Natural killer cell treated with Interleukin-12 subunit alpha and Interleukin-12 subunit beta and Interleukin-15 and Interleukin-18, amount 100 ng/mL, for 72 hours (primary cell): Measurements from ENCODE around the gene ADM5. TPM values are rescaled to one million over a fixed set of nuclear protein-coding genes. Genes with fewer than 3 reads are reported as not detected.
A peak's percentile ranks its signal among the peaks of the same experiment; 100 is the strongest.
"Not testable (repeated sequence)": the region's sequence is repeated elsewhere in the genome, so short reads cannot be mapped to it uniquely, and the experiment has no call there.

ENCODE experiments used
- ATAC-seq, 2 donors: fragments of 150-1000 bp; cut with Tn5 transposase in 1 of 2; sonication (Bioruptor Pico), chemical (Tn5 transposase) in 1 of 2; 2 replicates each; pipeline ENCODE4 v1.10.0; 2021
- DNase-seq: peaks from one replicate; pipeline ENCODE4 v3.0.0; 2022; ENCODE audit warnings: low spot score
- H3K27ac Mint-ChIP-seq, 2 donors: 1 replicate in 1 of 2; 2 replicates in 1 of 2; pipeline ENCODE4 v1.8.0; 2022; ENCODE audit warnings: mixed read lengths in 2 of 2, mild to moderate bottlenecking in 1 of 2, moderate library complexity in 1 of 2
- H3K27me3 Mint-ChIP-seq, 2 donors: 1 replicate in 1 of 2; 2 replicates in 1 of 2; pipeline ENCODE4 v1.8.0; 2022; ENCODE audit warnings: mixed read lengths in 2 of 2
- H3K36me3 Mint-ChIP-seq: one replicate; pipeline ENCODE4 v1.8.0; 2022; ENCODE audit warnings: mixed read lengths
- H3K4me1 Mint-ChIP-seq, 2 donors: 1 replicate in 1 of 2; 2 replicates in 1 of 2; pipeline ENCODE4 v1.8.0; 2022; ENCODE audit warnings: low read depth in 2 of 2, mixed read lengths in 2 of 2, mild to moderate bottlenecking in 1 of 2
- H3K4me3 Mint-ChIP-seq: one replicate; pipeline ENCODE4 v1.8.0; 2022; ENCODE audit warnings: mixed read lengths
- H3K9me3 Mint-ChIP-seq: 2 replicates; pipeline ENCODE4 v1.8.0; 2022; ENCODE audit warnings: mixed read lengths
- total RNA-seq, 2 donors: library from RNA; stranded (reverse); gene quantifications; one replicate each; pipeline ENCODE4 v1.2.3, GENCODE V29; 2022

ADM5 gene
- total RNA-seq, 2 donors from 2014 or later: 5.7 to 18.5 TPM

DNA sequence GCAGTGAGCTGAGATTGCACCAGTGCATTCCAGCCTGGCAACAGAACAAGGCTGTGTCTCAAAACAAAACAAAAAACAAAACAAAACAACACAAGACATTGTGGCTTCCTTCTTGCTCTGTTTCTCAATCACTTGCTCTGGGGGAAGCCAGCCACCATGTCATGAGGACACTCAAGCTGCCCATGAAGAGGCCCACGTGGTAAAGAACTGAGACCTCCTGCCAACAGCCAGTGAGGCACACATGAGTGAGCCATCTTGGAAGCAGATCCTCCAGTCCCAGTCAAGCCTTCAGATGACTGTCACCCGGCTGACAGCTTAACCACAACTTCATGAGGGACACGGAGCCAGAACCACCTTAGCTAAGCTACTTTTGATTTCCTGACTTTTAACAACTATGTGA, 26.8 kb downstream of the ADM5 start:
- H3K4me1 Mint-ChIP-seq: peaks cover 11 to 14% of the 10 kb centered on the region in 2 donors
- no peaks in the 10 kb centered on the region for H3K36me3 Mint-ChIP-seq
- H3K9me3 Mint-ChIP-seq: no peaks in the 10 kb centered on the region
- no peaks in the 10 kb centered on the region for H3K27me3 Mint-ChIP-seq
- H3K4me3 Mint-ChIP-seq: no peak overlapping the region
- ATAC-seq: peak; percentile 17 to 59
- DNase-seq: no peak
- H3K27ac Mint-ChIP-seq: peak overlapping the region in 1 of 2 donors; percentile 58

DNA sequence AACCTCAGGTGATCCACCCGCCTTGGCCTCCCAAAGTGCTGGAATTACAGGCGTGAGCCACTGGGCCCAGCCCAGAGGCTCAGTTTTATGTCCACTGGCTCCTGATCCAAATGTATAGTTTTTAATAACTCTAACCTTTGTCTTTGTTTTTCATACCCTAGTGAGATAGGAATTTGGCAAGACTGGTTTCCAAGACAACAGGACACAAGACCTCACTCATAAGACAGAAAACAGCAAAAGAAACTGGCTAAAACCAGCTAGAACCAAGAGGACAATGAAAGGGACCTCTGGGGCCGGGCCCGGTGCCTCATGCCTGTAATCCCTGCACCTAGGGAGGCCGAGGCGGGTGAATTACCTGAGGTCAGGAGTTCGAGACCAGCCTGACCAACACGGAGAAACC, 29.1 kb downstream of the ADM5 start:
- H3K36me3 Mint-ChIP-seq: no peaks in the 10 kb centered on the region
- no peaks in the 10 kb centered on the region for H3K9me3 Mint-ChIP-seq
- H3K27ac Mint-ChIP-seq: no peak overlapping the region
- H3K4me1 Mint-ChIP-seq: peaks cover 11 to 12% of the 10 kb centered on the region in 2 donors
- ATAC-seq (no peak), DNase-seq (no peak)
- H3K4me3 Mint-ChIP-seq: no peak overlapping the region
- no peaks in the 10 kb centered on the region for H3K27me3 Mint-ChIP-seq

DNA sequence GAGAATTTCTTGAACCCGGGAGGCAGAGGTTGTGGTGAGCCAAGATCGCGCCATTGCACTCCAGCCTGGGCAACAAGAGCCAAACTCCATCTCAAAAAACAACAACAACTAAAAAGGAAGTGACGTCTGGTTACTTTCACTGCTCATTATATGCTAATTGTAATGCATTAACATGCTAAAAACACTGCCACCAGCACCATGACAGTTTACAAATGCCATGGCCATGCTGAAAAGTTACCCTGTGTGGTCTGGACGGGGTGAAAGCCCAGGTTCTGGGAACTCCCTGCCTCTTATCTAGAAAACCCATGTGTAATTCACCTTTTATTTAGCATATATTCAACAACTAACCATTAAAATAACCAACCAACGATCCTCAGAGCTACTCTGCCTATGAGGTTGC, 29.6 kb downstream of the ADM5 start:
- H3K27ac Mint-ChIP-seq: no peak overlapping the region
- no peaks in the 10 kb centered on the region for H3K27me3 Mint-ChIP-seq

DNA sequence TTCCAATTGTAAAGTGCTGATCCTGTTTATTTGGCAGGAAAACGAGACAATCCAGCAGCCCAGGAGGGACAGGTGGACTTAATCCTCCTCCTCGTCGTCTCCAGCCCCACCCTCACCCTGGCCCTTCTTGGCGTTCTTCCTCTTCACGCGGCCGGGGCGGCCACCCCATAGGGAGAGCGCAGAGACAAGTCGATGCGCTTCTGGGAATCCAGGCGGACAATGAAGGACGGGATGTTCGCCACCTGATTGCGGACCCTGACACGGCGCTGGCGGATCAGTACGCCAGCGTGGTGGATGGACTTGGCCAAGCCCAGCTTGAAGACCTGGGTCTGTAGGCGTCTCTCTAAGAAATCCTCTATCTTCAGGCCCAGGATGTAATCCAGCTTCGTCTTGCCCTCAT, 30.0 kb downstream of the ADM5 start:
- H3K36me3 Mint-ChIP-seq, H3K9me3 Mint-ChIP-seq, H3K4me3 Mint-ChIP-seq, H3K27ac Mint-ChIP-seq, H3K27me3 Mint-ChIP-seq, DNase-seq, ATAC-seq: not testable (repeated sequence)
- peaks cover 11 to 12% of the 10 kb centered on the region in 2 donors for H3K4me1 Mint-ChIP-seq

More for the DNA sequence above, 29.6 kb downstream of the ADM5 start:
- no peak for ATAC-seq
- Mint-ChIP-seq H3K36me3 (no peaks in the 10 kb centered on the region), H3K4me1 (peaks cover 11 to 12% of the 10 kb centered on the region in 2 donors), H3K4me3 (no peak overlapping the region), H3K9me3 (no peaks in the 10 kb centered on the region)
- DNase-seq: no peak

DNA sequence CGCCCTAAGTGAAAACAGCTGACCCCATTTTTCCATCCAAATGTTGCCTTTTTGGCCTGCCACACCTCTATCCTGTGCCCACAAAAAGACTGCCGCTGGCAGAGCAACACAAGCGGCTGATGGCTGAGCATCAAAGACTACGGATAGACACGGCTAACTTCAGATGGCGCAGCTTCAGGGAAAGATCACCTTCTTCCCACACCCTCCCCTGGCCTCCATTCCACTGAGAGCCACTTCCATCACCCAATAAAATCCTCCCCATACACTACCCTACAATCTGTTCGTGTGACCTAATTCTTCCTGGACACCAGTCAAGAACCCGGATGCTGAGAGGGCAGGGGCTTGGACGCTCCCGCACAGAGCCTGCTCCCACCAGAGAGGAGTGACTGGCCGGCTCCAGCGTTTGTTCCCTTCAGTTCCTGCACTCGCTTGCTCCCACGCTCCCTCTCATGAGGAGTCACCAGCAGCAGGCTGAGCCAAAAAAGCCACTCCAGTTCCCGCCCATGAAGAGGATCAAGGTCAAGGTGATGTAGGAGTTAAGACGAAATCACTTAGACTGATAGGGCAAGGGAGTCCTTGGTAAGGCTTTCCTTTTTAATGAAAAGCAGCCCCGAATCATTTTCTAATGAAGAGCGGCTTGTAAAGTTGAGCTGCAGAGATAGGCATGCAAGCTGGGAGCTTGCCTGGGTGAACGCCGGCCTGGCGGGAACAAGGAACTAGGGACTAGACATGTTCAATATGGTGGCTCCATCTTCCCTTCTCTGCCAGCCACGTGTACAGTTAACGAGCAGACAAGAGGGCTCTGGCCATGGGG, 38.0 kb downstream of the ADM5 start:
- ATAC-seq: no peak
- Mint-ChIP-seq H3K27me3 (no peaks in the 10 kb centered on the region), H3K36me3 (no peaks in the 10 kb centered on the region), H3K4me3 (no peak overlapping the region), H3K4me1 (no peaks in the 10 kb centered on the region), H3K27ac (no peak overlapping the region), H3K9me3 (no peaks in the 10 kb centered on the region)
- no peak for DNase-seq

DNA sequence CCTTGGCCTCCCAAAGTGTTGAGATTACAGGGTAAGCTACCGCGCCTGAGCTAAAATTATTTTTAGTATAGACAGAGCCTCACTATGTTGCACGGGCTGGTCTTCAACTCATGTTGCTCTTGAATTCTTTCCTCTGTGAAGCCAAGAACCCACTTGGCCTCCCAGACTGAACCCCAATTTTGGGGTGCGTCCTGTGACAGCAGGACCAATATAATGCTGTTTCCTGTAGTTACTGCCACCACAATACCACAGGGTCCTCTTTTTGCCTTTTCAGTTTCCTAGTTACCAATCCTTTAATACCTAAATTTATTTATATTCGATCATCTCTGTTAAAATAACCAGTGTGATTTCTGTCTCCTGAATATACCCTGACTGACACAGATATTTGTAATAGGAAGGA, 40.8 kb downstream of the ADM5 start:
- Mint-ChIP-seq H3K9me3 (no peaks in the 10 kb centered on the region), H3K27ac (no peak overlapping the region), H3K27me3 (no peaks in the 10 kb centered on the region), H3K36me3 (no peaks in the 10 kb centered on the region), H3K4me1 (no peaks in the 10 kb centered on the region), H3K4me3 (no peak overlapping the region)
- DNase-seq (no peak), ATAC-seq (no peak)

DNA sequence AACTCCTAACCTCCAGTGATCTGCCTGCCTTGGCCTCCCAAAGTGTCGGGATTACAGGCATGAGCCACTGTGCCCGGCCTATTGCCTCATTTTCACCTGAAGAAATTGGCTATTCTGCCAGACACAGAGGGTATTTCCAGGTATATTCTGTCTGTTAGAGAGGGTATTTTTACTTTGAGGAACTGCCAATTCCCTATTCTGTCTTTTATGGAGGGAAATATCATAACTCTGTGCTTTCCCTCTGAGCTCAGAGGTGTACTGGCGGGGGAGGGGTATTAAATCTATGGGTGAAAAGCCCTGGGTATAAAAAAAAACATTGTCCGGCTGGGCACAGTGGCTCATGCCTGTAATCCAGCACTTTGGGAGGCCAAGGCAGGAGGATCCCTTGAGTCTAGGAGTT, 48.9 kb downstream of the ADM5 start:
- Mint-ChIP-seq H3K4me1 (peaks cover 0 to 9% of the 10 kb centered on the region in 2 donors), H3K36me3 (no peaks in the 10 kb centered on the region), H3K27ac (no peak overlapping the region), H3K4me3 (no peak overlapping the region), H3K9me3 (no peaks in the 10 kb centered on the region), H3K27me3 (no peaks in the 10 kb centered on the region)
- no peak for DNase-seq
- no peak for ATAC-seq

DNA sequence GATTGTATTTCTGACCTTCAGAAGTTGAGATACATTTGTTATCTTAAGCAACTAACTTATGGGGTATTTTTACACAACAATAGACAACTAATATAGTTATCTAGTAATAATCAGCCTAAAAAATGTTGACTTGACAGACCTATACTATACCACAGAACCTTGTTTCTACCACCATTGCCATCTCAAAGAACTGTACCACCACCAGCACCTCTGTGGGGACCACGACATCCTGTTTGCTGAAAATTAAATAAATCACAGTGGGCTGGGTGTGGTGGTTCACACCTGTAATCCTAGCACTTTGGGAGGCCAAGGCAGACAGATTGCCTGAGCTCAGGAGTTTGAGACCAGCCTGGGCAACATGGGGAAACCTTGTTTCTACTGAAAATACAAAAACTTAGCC, 49.7 kb downstream of the ADM5 start:
- Mint-ChIP-seq H3K4me1 (peaks cover 0 to 9% of the 10 kb centered on the region in 2 donors), H3K36me3 (no peaks in the 10 kb centered on the region), H3K27ac (no peak overlapping the region), H3K27me3 (no peaks in the 10 kb centered on the region), H3K4me3 (no peak overlapping the region), H3K9me3 (no peaks in the 10 kb centered on the region)
- ATAC-seq: no peak
- DNase-seq: no peak

DNA sequence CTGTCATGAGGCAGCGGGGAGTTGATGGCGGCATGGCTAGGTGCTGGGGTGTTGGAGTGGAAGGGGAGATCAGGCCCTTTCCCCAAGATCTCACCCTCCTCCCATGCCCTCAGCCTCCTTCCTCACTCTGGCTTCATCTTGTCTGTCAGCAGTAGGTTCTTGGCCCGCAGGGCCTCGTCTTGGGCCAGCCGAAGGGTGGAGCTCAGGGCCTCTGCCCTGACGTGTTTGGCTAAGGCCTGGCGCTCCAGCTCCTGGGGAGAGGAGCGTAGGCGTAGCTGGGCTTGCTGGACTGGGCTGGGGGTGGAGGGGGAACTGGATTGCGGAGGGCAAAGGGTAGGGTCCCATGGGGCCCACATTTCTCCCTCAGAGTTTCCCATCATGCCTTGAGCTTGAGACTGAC, 50.5 kb downstream of the ADM5 start:
- no peaks in the 10 kb centered on the region for H3K36me3 Mint-ChIP-seq
- H3K9me3 Mint-ChIP-seq: no peaks in the 10 kb centered on the region
- ATAC-seq: no peak
- no peak overlapping the region for H3K27ac Mint-ChIP-seq
- no peaks in the 10 kb centered on the region for H3K27me3 Mint-ChIP-seq
- no peak for DNase-seq
- H3K4me3 Mint-ChIP-seq: no peak overlapping the region
- peaks cover 0 to 9% of the 10 kb centered on the region in 2 donors for H3K4me1 Mint-ChIP-seq

Other genes with a start within 250 kb of the ADM5 start
- gene SLC17A7, start 248.1 kb upstream of the ADM5 start, total RNA-seq: not detected
- 100 to 1,000 TPM; 110 to 170 TPM for gene PIH1D1, start 237.8 kb upstream of the ADM5 start, total RNA-seq
- gene ALDH16A1, start 236.4 kb upstream of the ADM5 start, total RNA-seq: 10 to 100 TPM; 29.0 to 65.2 TPM
- 10 to 100 TPM; 33.5 to 80.4 TPM for gene FLT3LG, start 215.4 kb upstream of the ADM5 start, total RNA-seq
- 1,000 to 10,000 TPM; 1,861 to 2,042 TPM for gene RPL13A, start 202.0 kb upstream of the ADM5 start, total RNA-seq
- 1,000 to 10,000 TPM; 1,165 to 1,334 TPM for gene RPS11, start 193.2 kb upstream of the ADM5 start, total RNA-seq
- gene FCGRT, start 176.9 kb upstream of the ADM5 start, total RNA-seq: 1 to 10 TPM; 1.6 to 3.0 TPM
- 1 to 10 TPM; 1.6 to 2.0 TPM for gene RCN3, start 161.6 kb upstream of the ADM5 start, total RNA-seq
- 10 to 100 TPM; 70.6 to 75.2 TPM for gene NOSIP, start 109.0 kb upstream of the ADM5 start, total RNA-seq
- 1 to 10 TPM in 1 of 2 donors, under 1 TPM in 1; 0.81 to 1.5 TPM for gene PRRG2, start 108.3 kb upstream of the ADM5 start, total RNA-seq
- gene PRR12, start 98.4 kb upstream of the ADM5 start, total RNA-seq: 10 to 100 TPM; 29.7 to 45.7 TPM
- 10 to 100 TPM in 1 of 2 donors, 1 to 10 TPM in 1; 4.1 to 10.4 TPM for gene RRAS, start 49.5 kb upstream of the ADM5 start, total RNA-seq
- gene SCAF1, start 47.4 kb upstream of the ADM5 start, total RNA-seq: 100 to 1,000 TPM in 1 of 2 donors, 10 to 100 TPM in 1; 75.8 to 106 TPM
- 100 to 1,000 TPM; 167 to 185 TPM for gene IRF3, start 23.7 kb upstream of the ADM5 start, total RNA-seq
- 10 to 100 TPM; 45.9 to 98.0 TPM for gene BCL2L12, start 23.7 kb upstream of the ADM5 start, total RNA-seq
- gene PRMT1, start 12.3 kb upstream of the ADM5 start, total RNA-seq: 100 to 1,000 TPM; 268 to 457 TPM
- 1 to 10 TPM in 1 of 2 donors, under 1 TPM in 1; 0.52 to 2.7 TPM for gene CPT1C, start 1.5 kb downstream of the ADM5 start, total RNA-seq
- under 1 TPM; 0.38 to 0.53 TPM for gene TSKS, start 73.7 kb downstream of the ADM5 start, total RNA-seq
- gene AP2A1, start 77.4 kb downstream of the ADM5 start, total RNA-seq: 100 to 1,000 TPM; 131 to 142 TPM
- gene FUZ, start 123.7 kb downstream of the ADM5 start, total RNA-seq: 10 to 100 TPM; 10.7 to 18.0 TPM
- gene MED25, start 128.7 kb downstream of the ADM5 start, total RNA-seq: 10 to 100 TPM; 48.0 to 64.6 TPM
- gene PTOV1, start 161.6 kb downstream of the ADM5 start, total RNA-seq: 10 to 100 TPM; 64.6 to 78.0 TPM
- 100 to 1,000 TPM; 146 to 205 TPM for gene PNKP, start 178.0 kb downstream of the ADM5 start, total RNA-seq
- 10 to 100 TPM; 16.8 to 32.1 TPM for gene AKT1S1, start 187.8 kb downstream of the ADM5 start, total RNA-seq
- 10 to 100 TPM; 26.0 to 34.0 TPM for gene TBC1D17, start 188.1 kb downstream of the ADM5 start, total RNA-seq
- gene IL4I1, start 207.3 kb downstream of the ADM5 start, total RNA-seq: 10 to 100 TPM in 1 of 2 donors, 1 to 10 TPM in 1; 2.4 to 15.1 TPM
- 10 to 100 TPM; 12.1 to 12.4 TPM for gene ATF5, start 239.6 kb downstream of the ADM5 start, total RNA-seq
- 100 to 1,000 TPM; 109 to 187 TPM for gene NUP62, start 239.9 kb downstream of the ADM5 start, total RNA-seq